HepG2 (cell line): ENCODE measurements around the gene ARL16. TPM values are rescaled to one million over a fixed set of nuclear protein-coding genes. Genes with fewer than 3 reads are reported as not detected.

Source experiments
- ASH2L ChIP-seq: fragments of 300-600, 200-600 bp; sonication (generic); IDR thresholded peaks from 2 replicates; pipeline ENCODE4 v1.7.0; 2017; ENCODE audit warnings: low read depth, mild to moderate bottlenecking, moderate library complexity, mixed read lengths, low read length; ENCODE audit not compliant: insufficient read length
- CHD4 ChIP-seq: fragments of 200-600 bp; sonication (generic); IDR thresholded peaks from 2 replicates; pipeline ENCODE4 v1.7.0; 2017; ENCODE audit warnings: mild to moderate bottlenecking, low read length, borderline replicate concordance
- GABPB1 ChIP-seq: IDR thresholded peaks from 2 replicates; pipeline ENCODE4 v1.6.1; 2016; ENCODE audit warnings: mild to moderate bottlenecking, missing genetic modification reagents, moderate library complexity, missing compliant biosample characterization
- GATA4 ChIP-seq: sonication (generic); IDR thresholded peaks from 2 replicates; pipeline ENCODE4 v1.6.1; 2016; ENCODE audit warnings: antibody characterized with exemption, low read depth, borderline replicate concordance
- MLLT10 ChIP-seq: sonication (generic); formaldehyde crosslinking; IDR thresholded peaks from 2 replicates; pipeline ENCODE4 v1.4.0; 2020; ENCODE audit warnings: missing genetic modification reagents
- MXI1 ChIP-seq: IDR thresholded peaks from 3 replicates; pipeline ENCODE4 v1.6.1; 2012; ENCODE audit warnings: low read depth, low read length, inconsistent platforms, borderline replicate concordance
- NR1H2 ChIP-seq: sonication (generic); formaldehyde crosslinking; IDR thresholded peaks from 2 replicates; pipeline ENCODE4 v1.8.1; 2022; ENCODE audit warnings: low read depth, missing genetic modification reagents, borderline replicate concordance
- PBX3 ChIP-seq: sonication (generic); formaldehyde crosslinking; IDR thresholded peaks from 2 replicates; pipeline ENCODE4 v1.8.1; 2023; ENCODE audit warnings: missing genetic modification reagents, inconsistent platforms, borderline replicate concordance
- SALL2 ChIP-seq: sonication (generic); formaldehyde crosslinking; IDR thresholded peaks from 2 replicates; pipeline ENCODE4 v1.8.1; 2023; ENCODE audit warnings: mild to moderate bottlenecking, missing genetic modification reagents, inconsistent platforms
- SMC3 ChIP-seq: IDR thresholded peaks from 2 replicates; pipeline ENCODE4 v1.6.1; 2011; ENCODE audit warnings: low read length, improper control_type of control experiment
- TBL1XR1 ChIP-seq: fragments of 150-350 bp; IDR thresholded peaks from 2 replicates; pipeline ENCODE4 v1.6.1; 2014; ENCODE audit warnings: borderline replicate concordance, low read length; ENCODE audit not compliant: partially characterized antibody
- TOPORS ChIP-seq: sonication (generic); formaldehyde crosslinking; IDR thresholded peaks from 2 replicates; pipeline ENCODE4 v1.8.0; 2023; ENCODE audit warnings: mild to moderate bottlenecking, missing genetic modification reagents
- ZFP37 ChIP-seq: sonication (generic); formaldehyde crosslinking; IDR thresholded peaks from 2 replicates; pipeline ENCODE4 v1.4.0; 2020; ENCODE audit warnings: missing genetic modification reagents, borderline replicate concordance
- ZFYVE20 ChIP-seq: sonication (generic); formaldehyde crosslinking; IDR thresholded peaks from 2 replicates; pipeline ENCODE4 v1.8.0; 2023; ENCODE audit warnings: low read depth, mild to moderate bottlenecking, moderate library complexity, missing genetic modification reagents, borderline replicate concordance
- ZNF160 ChIP-seq: sonication (generic); formaldehyde crosslinking; IDR thresholded peaks from 2 replicates; pipeline ENCODE4 v1.8.0; 2022; ENCODE audit warnings: mild to moderate bottlenecking, inconsistent platforms, missing genetic modification reagents
- ZNF274 ChIP-seq: sonication (generic); formaldehyde crosslinking; IDR thresholded peaks from 2 replicates; pipeline ENCODE4 v1.5.1; 2020; ENCODE audit warnings: mild to moderate bottlenecking, missing genetic modification reagents
- ZNF276 ChIP-seq: sonication (generic); formaldehyde crosslinking; IDR thresholded peaks from 2 replicates; pipeline ENCODE4 v1.4.0; 2020; ENCODE audit warnings: mild to moderate bottlenecking, low read depth, missing genetic modification reagents
- ZNF354B ChIP-seq: sonication (generic); formaldehyde crosslinking; IDR thresholded peaks from 2 replicates; pipeline ENCODE4 v1.8.0; 2022; ENCODE audit warnings: mild to moderate bottlenecking, missing genetic modification reagents
- ZNF432 ChIP-seq: sonication (generic); formaldehyde crosslinking; IDR thresholded peaks from 2 replicates; pipeline ENCODE4 v1.5.0; 2020; ENCODE audit warnings: missing genetic modification reagents, mild to moderate bottlenecking, borderline replicate concordance
- ZNF629 ChIP-seq: sonication (generic); formaldehyde crosslinking; conservative IDR thresholded peaks from 2 replicates; pipeline ENCODE4 v1.5.0; 2020; ENCODE audit warnings: missing genetic modification reagents
- ZNF75D ChIP-seq: sonication (generic); formaldehyde crosslinking; IDR thresholded peaks from 2 replicates; pipeline ENCODE4 v1.8.1; 2023; ENCODE audit warnings: missing genetic modification reagents, mild to moderate bottlenecking, borderline replicate concordance
- ZSCAN21 ChIP-seq: sonication (generic); formaldehyde crosslinking; IDR thresholded peaks from 2 replicates; pipeline ENCODE4 v1.8.0; 2022; ENCODE audit warnings: mild to moderate bottlenecking, missing genetic modification reagents, moderate library complexity, borderline replicate concordance
- ZSCAN22 ChIP-seq: sonication (generic); formaldehyde crosslinking; IDR thresholded peaks from 2 replicates; pipeline ENCODE4 v1.4.0; 2020; ENCODE audit warnings: mild to moderate bottlenecking, missing genetic modification reagents
- ZSCAN25 ChIP-seq: sonication (generic); formaldehyde crosslinking; IDR thresholded peaks from 2 replicates; pipeline ENCODE4 v1.8.0; 2022; ENCODE audit warnings: mild to moderate bottlenecking, missing genetic modification reagents
- polyA plus RNA-seq, 8 experiments: library from polyadenylated mRNA; depleted of rRNA in 3 of 8; stranded (reverse) in 7 of 8; unstranded in 1 of 8; fragments of >200 nt; fragmentation: Illumina TruSeq in 4 of 8; extraction: Trizol in 4 of 8; gene quantifications; 2 replicates each; pipeline versions ENCODE4 v1.2.1 to v1.2.3, GENCODE V29; 2011 to 2016; ENCODE audit warnings: low read depth in 4 of 8, missing spikeins in 1 of 8, mixed read lengths in 1 of 8; ENCODE audit not compliant: insufficient read depth in 1 of 8
- total RNA-seq, 5 experiments: library from RNA; depleted of rRNA; stranded (reverse); fragments of >200 nt; fragmentation: Illumina TruSeq; extraction: Trizol; gene quantifications; 2 replicates each; pipeline ENCODE4 v1.2.3, GENCODE V29; 2016; ENCODE audit warnings: low read depth in 1 of 5

Gene ARL16
- total and polyA plus RNA-seq, 2 of the 13 experiments (the other 11 are each of a cell fraction or from before 2014, with no cell fraction given) = 20.8 to 30.8 TPM

GRCh38 chr17:81711814-81712467, 28.3 kb upstream of the ARL16 start, which contains the start of gene SLC25A10 (continued):
- 0 out of 2 replicates have a peak, but pooled peaks have one; percentile 31 for TF ChIP-seq ZNF432 (CRISPR knock-in tag)
- TF ChIP-seq ASH2L = peak; percentile 25
- peak; percentile 27; the same call in 1 of the 2 replicates for TF ChIP-seq GATA4
- TF ChIP-seq SALL2 (CRISPR knock-in tag) = peak; percentile 99
- TF ChIP-seq MLLT10 (CRISPR knock-in tag) = 0 out of 2 replicates have a peak, but pooled peaks have one; percentile 43
- TF ChIP-seq ZNF75D (CRISPR knock-in tag) = peak; percentile 80; the same call in 1 of the 2 replicates
- peak; percentile 99 for TF ChIP-seq ZFP37 (CRISPR knock-in tag)
- peak; percentile 67; the same call in 1 of the 2 replicates for TF ChIP-seq ZSCAN22
- peak; percentile 95; the same call in 1 of the 2 replicates for TF ChIP-seq ZFYVE20
- peak; percentile 95 for TF ChIP-seq NR1H2 (CRISPR knock-in tag)
- TF ChIP-seq ZSCAN21 (CRISPR knock-in tag) = peak; percentile 99
- TF ChIP-seq TBL1XR1 = peak; percentile 75
- TF ChIP-seq ZNF354B (CRISPR knock-in tag) = peak; percentile 90; the same call in 1 of the 2 replicates
- peak; percentile 87 for TF ChIP-seq ZSCAN25 (CRISPR knock-in tag)
- peak; percentile 95 for TF ChIP-seq ZNF160
- TF ChIP-seq MXI1 = peak; percentile 94; the same call in 2 of the 3 replicates
- peak; percentile 97 for TF ChIP-seq ZNF276 (CRISPR knock-in tag)
- TF ChIP-seq SMC3 = no peak
- TF ChIP-seq TOPORS (CRISPR knock-in tag) = peak; percentile 99
- no peak for TF ChIP-seq CHD4
- TF ChIP-seq GABPB1 (CRISPR knock-in tag) = peak; percentile 89
- TF ChIP-seq ZNF274 (CRISPR knock-in tag) = peak; percentile 98
- peak; percentile 77 for TF ChIP-seq ZNF629 (CRISPR knock-in tag)
- TF ChIP-seq PBX3 = peak; percentile 96
